HEK293 (cell line): ENCODE measurements around the gene RASSF10.
A peak's percentile ranks its signal among the peaks of the same experiment; 100 is the strongest.

Experiments used
- CTCF ChIA-PET: fragments of 350-600 bp; formaldehyde crosslinking; extraction: SDS; loops from one replicate; lab custom pipeline; 2021; ENCODE audit warnings: antibody characterized with exemption; lab: Yijun Ruan, JAX
- POLR2A ChIA-PET: fragments of 300-600 bp; formaldehyde crosslinking; extraction: SDS; loops from one replicate; lab custom pipeline; 2020; ENCODE audit warnings: antibody characterized with exemption, inconsistent platforms; lab: Yijun Ruan, JAX
- H3K27ac ChIP-seq: fragments of 200-500 bp; sonication (Bioruptor generic); 2 replicates; pipeline ENCODE4 v1.5.1; 2014; ENCODE audit warnings: low read depth, low read length, control low read depth, inconsistent platforms; ENCODE audit errors: extremely low read depth
- H3K36me3 ChIP-seq, 2 experiments: fragments of 200-500 bp in 1 of 2; sonication (Bioruptor generic) in 1 of 2; 1 replicate in 1 of 2; 2 replicates in 1 of 2; pipeline ENCODE4 v1.5.1; 2014 to 2017; ENCODE audit warnings: inconsistent platforms in 2 of 2, low read length in 2 of 2; ENCODE audit not compliant: control insufficient read depth in 2 of 2, insufficient read depth in 1 of 2
- H3K4me1 ChIP-seq: fragments of 200-500 bp; sonication (Bioruptor generic); 2 replicates; pipeline ENCODE4 v1.5.1; 2014; ENCODE audit warnings: mild to moderate bottlenecking, low read length, inconsistent platforms; ENCODE audit not compliant: control insufficient read depth, insufficient read depth
- H3K4me3 ChIP-seq: 2 replicates; pipeline ENCODE4 v1.5.1; 2011; ENCODE audit warnings: low read depth, mild to moderate bottlenecking, control low read depth, low read length, moderate library complexity
- H3K9me3 ChIP-seq: fragments of 200-500 bp; sonication (Bioruptor generic); 2 replicates; pipeline ENCODE4 v1.5.1; 2014; ENCODE audit warnings: low read depth, low read length, inconsistent platforms; ENCODE audit not compliant: control insufficient read depth, insufficient read depth
- AEBP2 ChIP-seq: fragments of 450-650 bp; formaldehyde crosslinking; IDR thresholded peaks from 2 replicates; pipeline ENCODE4 v1.5.1; 2016; ENCODE audit warnings: missing biosample characterization, missing genetic modification characterization, borderline replicate concordance
- EGR2 ChIP-seq: fragments of 450-650 bp; formaldehyde crosslinking; IDR thresholded peaks from 2 replicates; pipeline ENCODE4 v1.5.1; 2016; ENCODE audit warnings: low read depth, missing biosample characterization, missing genetic modification characterization
- GLI2 ChIP-seq: fragments of 450-650 bp; formaldehyde crosslinking; IDR thresholded peaks from 2 replicates; pipeline ENCODE4; 2017; ENCODE audit warnings: missing biosample characterization, missing genetic modification characterization, low read depth, borderline replicate concordance
- GLI4 ChIP-seq: fragments of 450-650 bp; formaldehyde crosslinking; IDR thresholded peaks from 2 replicates; pipeline ENCODE4 v1.5.1; 2016; ENCODE audit warnings: missing biosample characterization, missing genetic modification characterization
- INSM2 ChIP-seq: fragments of 450-650 bp; formaldehyde crosslinking; IDR thresholded peaks from 2 replicates; pipeline ENCODE4 v1.5.1; 2016; ENCODE audit warnings: missing biosample characterization, missing genetic modification characterization
- KLF9 ChIP-seq: fragments of 450-650 bp; formaldehyde crosslinking; IDR thresholded peaks from 2 replicates; pipeline ENCODE4 v1.5.1; 2016; ENCODE audit warnings: missing biosample characterization, missing genetic modification characterization, low read depth
- PRDM6 ChIP-seq: fragments of 450-650 bp; formaldehyde crosslinking; IDR thresholded peaks from 2 replicates; pipeline ENCODE4 v1.5.1; 2017; ENCODE audit warnings: missing biosample characterization, missing genetic modification characterization
- REPIN1 ChIP-seq: fragments of 450-650 bp; formaldehyde crosslinking; IDR thresholded peaks from 2 replicates; pipeline ENCODE4 v1.5.1; 2017; ENCODE audit warnings: missing biosample characterization, missing genetic modification characterization, low read depth
- ZBTB8A ChIP-seq: fragments of 450-650 bp; formaldehyde crosslinking; IDR thresholded peaks from 2 replicates; pipeline ENCODE4 v1.5.1; 2016; ENCODE audit warnings: missing biosample characterization, missing genetic modification characterization
- ZEB2 ChIP-seq: fragments of 450-650 bp; formaldehyde crosslinking; IDR thresholded peaks from 2 replicates; pipeline ENCODE4 v1.5.1; 2016; ENCODE audit warnings: missing biosample characterization, missing genetic modification characterization
- ZFP69B ChIP-seq: fragments of 450-650 bp; formaldehyde crosslinking; IDR thresholded peaks from 2 replicates; pipeline ENCODE4 v1.5.1; 2016; ENCODE audit warnings: missing biosample characterization, missing genetic modification characterization
- ZNF146 ChIP-seq: fragments of 450-650 bp; formaldehyde crosslinking; IDR thresholded peaks from 2 replicates; pipeline ENCODE4 v1.5.1; 2016; ENCODE audit warnings: missing biosample characterization, missing genetic modification characterization
- ZNF174 ChIP-seq: fragments of 450-650 bp; formaldehyde crosslinking; IDR thresholded peaks from 2 replicates; pipeline ENCODE4 v1.5.0; 2017; ENCODE audit warnings: missing biosample characterization, mild to moderate bottlenecking, missing genetic modification characterization
- ZNF184 ChIP-seq: fragments of 450-650 bp; IDR thresholded peaks from 2 replicates; pipeline ENCODE4 v1.5.1; 2018; ENCODE audit warnings: missing biosample characterization, mild to moderate bottlenecking, missing genetic modification characterization
- ZNF24 ChIP-seq: fragments of 450-650 bp; formaldehyde crosslinking; IDR thresholded peaks from 2 replicates; pipeline ENCODE4 v1.5.1; 2016; ENCODE audit warnings: missing biosample characterization, missing genetic modification characterization
- ZNF311 ChIP-seq: fragments of 450-650 bp; formaldehyde crosslinking; IDR thresholded peaks from 2 replicates; pipeline ENCODE4 v1.5.1; 2017; ENCODE audit warnings: missing biosample characterization, missing genetic modification characterization, borderline replicate concordance
- ZNF37A ChIP-seq: fragments of 450-650 bp; IDR thresholded peaks from 2 replicates; pipeline ENCODE4 v1.5.1; 2018; ENCODE audit warnings: missing biosample characterization, missing genetic modification characterization
- ZNF391 ChIP-seq: fragments of 450-650 bp; formaldehyde crosslinking; IDR thresholded peaks from 2 replicates; pipeline ENCODE4 v1.5.1; 2016; ENCODE audit warnings: low read depth, missing biosample characterization, missing genetic modification characterization, borderline replicate concordance
- ZNF48 ChIP-seq: fragments of 450-650 bp; formaldehyde crosslinking; IDR thresholded peaks from 2 replicates; pipeline ENCODE4 v1.5.1; 2016; ENCODE audit warnings: missing biosample characterization, missing genetic modification characterization
- ZNF585B ChIP-seq: fragments of 450-650 bp; formaldehyde crosslinking; IDR thresholded peaks from 2 replicates; pipeline ENCODE4 v1.5.1; 2016; ENCODE audit warnings: missing biosample characterization, missing genetic modification characterization
- ZNF600 ChIP-seq: fragments of 450-650 bp; formaldehyde crosslinking; IDR thresholded peaks from 2 replicates; pipeline ENCODE4 v1.5.1; 2016; ENCODE audit warnings: missing biosample characterization, missing genetic modification characterization
- ZNF624 ChIP-seq: fragments of 450-650 bp; formaldehyde crosslinking; IDR thresholded peaks from 2 replicates; pipeline ENCODE4 v1.5.1; 2017; ENCODE audit warnings: missing biosample characterization, missing genetic modification characterization
- ZNF658 ChIP-seq: fragments of 450-650 bp; formaldehyde crosslinking; IDR thresholded peaks from 2 replicates; pipeline ENCODE4; 2016; ENCODE audit warnings: missing biosample characterization, missing genetic modification characterization
- ZNF670 ChIP-seq: fragments of 450-650 bp; formaldehyde crosslinking; IDR thresholded peaks from 2 replicates; pipeline ENCODE4 v1.5.1; 2016; ENCODE audit warnings: missing biosample characterization, missing genetic modification characterization, low read depth
- ZSCAN23 ChIP-seq: fragments of 450-650 bp; formaldehyde crosslinking; IDR thresholded peaks from 2 replicates; pipeline ENCODE4 v1.5.1; 2016; ENCODE audit warnings: missing biosample characterization, missing genetic modification characterization
- ZSCAN5A ChIP-seq: fragments of 450-650 bp; formaldehyde crosslinking; IDR thresholded peaks from 2 replicates; pipeline ENCODE4 v1.5.1; 2016; ENCODE audit warnings: missing biosample characterization, missing genetic modification characterization

The RASSF10 gene

GRCh38 chr11:12995823-12996222 is 13.3 kb upstream of the RASSF10 start:
- H3K4me1 ChIP-seq, result no peaks in the 10 kb centered on the region
- no peak overlapping the region for H3K27ac ChIP-seq
- TF ChIP-seq INSM2, result no peak
- TF ChIP-seq GLI4, result no peak
- peak; percentile 84 for TF ChIP-seq ZNF146 (tag by site-specific recombination)
- no peak for TF ChIP-seq KLF9
- no peak for TF ChIP-seq ZSCAN5A
- TF ChIP-seq GLI2 (tag by site-specific recombination), result no peak
- TF ChIP-seq, all 188 proteins: peak for 1
- CTCF ChIA-PET, result interaction anchor here (0.6 to 1.0 kb wide), 2 partner anchors 15 to 38 kb away, joined by 3 read pairs; no protein-coding TSS in a partner anchor
- Histone ChIP-seq H3K36me3 (no peaks in the 10 kb centered on the region), H3K9me3 (no peaks in the 10 kb centered on the region), H3K4me3 (no peak overlapping the region)
- POLR2A ChIA-PET, result no interaction called here

GRCh38 chr11:12997168-12997567 is 11.9 kb upstream of the RASSF10 start:
- POLR2A ChIA-PET, result no interaction called here
- Histone ChIP-seq H3K9me3 (no peaks in the 10 kb centered on the region), H3K4me1 (no peaks in the 10 kb centered on the region), H3K36me3 (no peaks in the 10 kb centered on the region), H3K27ac (no peak overlapping the region), H3K4me3 (no peak overlapping the region)
- no peak for TF ChIP-seq REPIN1 (tag by site-specific recombination)
- no peak for TF ChIP-seq ZNF600 (tag by site-specific recombination)
- no peak for TF ChIP-seq ZNF184 (tag by site-specific recombination)
- CTCF ChIA-PET, result interaction anchor here (1.0 kb wide), 1 partner anchor 16 kb away, joined by 3 read pairs; no protein-coding TSS in a partner anchor

GRCh38 chr11:12998336-12998735 is 10.8 kb upstream of the RASSF10 start:
- CTCF ChIA-PET, result no interaction called here

More at GRCh38 chr11:12998336-12998735, 10.8 kb upstream of the RASSF10 start:
- Histone ChIP-seq H3K27ac (no peak overlapping the region), H3K4me1 (no peaks in the 10 kb centered on the region), H3K4me3 (no peak overlapping the region), H3K9me3 (no peaks in the 10 kb centered on the region), H3K36me3 (no peaks in the 10 kb centered on the region)
- TF ChIP-seq ZNF585B (tag by site-specific recombination), result no peak
- no peak for TF ChIP-seq ZNF24 (tag by site-specific recombination)
- TF ChIP-seq AEBP2 (tag by site-specific recombination), result no peak
- no peak for TF ChIP-seq ZNF184 (tag by site-specific recombination)
- TF ChIP-seq ZFP69B (tag by site-specific recombination), result no peak
- TF ChIP-seq ZNF311 (tag by site-specific recombination), result no peak
- TF ChIP-seq PRDM6 (tag by site-specific recombination), result no peak
- TF ChIP-seq ZNF391 (tag by site-specific recombination), result no peak
- TF ChIP-seq EGR2 (tag by site-specific recombination), result no peak
- no peak for TF ChIP-seq ZNF174
- TF ChIP-seq ZSCAN23, result no peak
- no peak for TF ChIP-seq ZNF146 (tag by site-specific recombination)
- no peak for TF ChIP-seq ZNF624 (tag by site-specific recombination)
- no peak for TF ChIP-seq ZNF658
- no peak for TF ChIP-seq ZNF37A (tag by site-specific recombination)
- no peak for TF ChIP-seq ZNF670 (tag by site-specific recombination)
- no peak for TF ChIP-seq ZNF48 (tag by site-specific recombination)
- no peak for TF ChIP-seq ZBTB8A (tag by site-specific recombination)
- TF ChIP-seq ZEB2 (tag by site-specific recombination), result no peak
- POLR2A ChIA-PET, result no interaction called here
